Measurements from ENCODE around the gene ALDH6A1.

The ALDH6A1 gene

GRCh38 chr14:74029136-74029535 is 55.1 kb downstream of the ALDH6A1 start:
- FAIRE-seq (no peak), DNase-seq (ENCODE audit: insufficient read length, low spot score) (no peak)
- no peak for TF ChIP-seq SPI1 (IDR thresholded peaks at IDR 0.05; ENCODE audit: low read depth, low read length)
- TF ChIP-seq POLR2AphosphoS5 (IDR thresholded peaks at IDR 0.05; ENCODE audit: low read depth, low read length) = no peak
- TF ChIP-seq PAX5 (IDR thresholded peaks at IDR 0.05; ENCODE audit: insufficient read depth, low read length, severe bottlenecking) = no peak
- TF ChIP-seq POLR2A (IDR thresholded peaks at IDR 0.05; ENCODE audit: low read depth, low read length) = no peak
- TF ChIP-seq TAF1 (IDR thresholded peaks at IDR 0.05; ENCODE audit: low read depth, low read length) = no peak
- TF ChIP-seq POU2F2 (IDR thresholded peaks at IDR 0.05; ENCODE audit: low read depth, low read length) = no peak

- DNase-seq (ENCODE audit: insufficient read length, low spot score) = no peak
- no peak for TF ChIP-seq POU2F2 (IDR thresholded peaks at IDR 0.05; ENCODE audit: low read depth, low read length)
- TF ChIP-seq PAX5 (IDR thresholded peaks at IDR 0.05; ENCODE audit: insufficient read depth, low read length, severe bottlenecking) = no peak
- no peak for TF ChIP-seq TAF1 (IDR thresholded peaks at IDR 0.05; ENCODE audit: low read depth, low read length)
- no peak for FAIRE-seq
These were observed 61.9 kb downstream of the ALDH6A1 start for GRCh38 chr14:74022346-74022745.

GRCh38 chr14:74019408-74020137 is 64.7 kb downstream of the ALDH6A1 start:
- 0 out of 2 replicates have a peak, but pooled peaks have one; percentile 17 for TF ChIP-seq POU2F2 (IDR thresholded peaks at IDR 0.05; ENCODE audit: low read depth, low read length)
- TF ChIP-seq PAX5 (IDR thresholded peaks at IDR 0.05; ENCODE audit: insufficient read depth, low read length, severe bottlenecking) = no peak
- FAIRE-seq (no peak), DNase-seq (ENCODE audit: insufficient read length, low spot score) (no peak)

GRCh38 chr14:74018586-74019407 is 65.5 kb downstream of the ALDH6A1 start, which contains the start of the genes BBOF1 and ENTPD5:
Gene BBOF1, plus strand, starts transcription at chr14:74019349. Its CDS starts 130 bp downstream, at chr14:74019479.
Gene ENTPD5, minus strand, starts transcription at chr14:74019288. Its CDS starts 31,186 bp downstream, at chr14:73988102.
- FAIRE-seq (peak; percentile 99), DNase-seq (ENCODE audit: insufficient read length, low spot score) (peak; percentile 91)
- peak; percentile 41; the same call in 1 of the 2 replicates for TF ChIP-seq TAF1 (IDR thresholded peaks at IDR 0.05; ENCODE audit: low read depth, low read length)
- peak; percentile 44; the same call in 1 of the 2 replicates for TF ChIP-seq POLR2A (IDR thresholded peaks at IDR 0.05; ENCODE audit: low read depth, low read length)
- TF ChIP-seq POLR2AphosphoS5 (IDR thresholded peaks at IDR 0.05; ENCODE audit: low read depth, low read length) = peak; percentile 54; the same call in 1 of the 2 replicates
- no peak for TF ChIP-seq PAX5 (IDR thresholded peaks at IDR 0.05; ENCODE audit: insufficient read depth, low read length, severe bottlenecking)

GRCh38 chr14:74018174-74018585 is 66.1 kb downstream of the ALDH6A1 start:
- no peak for FAIRE-seq
- no peak for DNase-seq (ENCODE audit: insufficient read length, low spot score)

GRCh38 chr14:74015963-74016362 is 68.3 kb downstream of the ALDH6A1 start:
- FAIRE-seq (no peak), DNase-seq (ENCODE audit: insufficient read length, low spot score) (no peak)
- TF ChIP-seq SPI1 (IDR thresholded peaks at IDR 0.05; ENCODE audit: low read depth, low read length) (no peak), POLR2A (IDR thresholded peaks at IDR 0.05; ENCODE audit: low read depth, low read length) (no peak), TAF1 (IDR thresholded peaks at IDR 0.05; ENCODE audit: low read depth, low read length) (no peak), POLR2AphosphoS5 (IDR thresholded peaks at IDR 0.05; ENCODE audit: low read depth, low read length) (no peak), POU2F2 (IDR thresholded peaks at IDR 0.05; ENCODE audit: low read depth, low read length) (no peak), PAX5 (IDR thresholded peaks at IDR 0.05; ENCODE audit: insufficient read depth, low read length, severe bottlenecking) (no peak)

More at GRCh38 chr14:74018174-74018585, 66.1 kb downstream of the ALDH6A1 start:
- no peak for TF ChIP-seq POU2F2 (IDR thresholded peaks at IDR 0.05; ENCODE audit: low read depth, low read length)
- TF ChIP-seq SPI1 (IDR thresholded peaks at IDR 0.05; ENCODE audit: low read depth, low read length) = no peak
- no peak for TF ChIP-seq PAX5 (IDR thresholded peaks at IDR 0.05; ENCODE audit: insufficient read depth, low read length, severe bottlenecking)
- TF ChIP-seq TAF1 (IDR thresholded peaks at IDR 0.05; ENCODE audit: low read depth, low read length) = no peak
- TF ChIP-seq POLR2A (IDR thresholded peaks at IDR 0.05; ENCODE audit: low read depth, low read length) = no peak
- no peak for TF ChIP-seq POLR2AphosphoS5 (IDR thresholded peaks at IDR 0.05; ENCODE audit: low read depth, low read length)

GRCh38 chr14:74015176-74015575 is 69.1 kb downstream of the ALDH6A1 start:
- no peak for TF ChIP-seq POU2F2 (IDR thresholded peaks at IDR 0.05; ENCODE audit: low read depth, low read length)
- no peak for TF ChIP-seq SPI1 (IDR thresholded peaks at IDR 0.05; ENCODE audit: low read depth, low read length)
- no peak for TF ChIP-seq TAF1 (IDR thresholded peaks at IDR 0.05; ENCODE audit: low read depth, low read length)
- TF ChIP-seq POLR2AphosphoS5 (IDR thresholded peaks at IDR 0.05; ENCODE audit: low read depth, low read length) = no peak
- TF ChIP-seq PAX5 (IDR thresholded peaks at IDR 0.05; ENCODE audit: insufficient read depth, low read length, severe bottlenecking) = no peak
- TF ChIP-seq POLR2A (IDR thresholded peaks at IDR 0.05; ENCODE audit: low read depth, low read length) = no peak
- no peak for DNase-seq (ENCODE audit: insufficient read length, low spot score)
- no peak for FAIRE-seq

- DNase-seq (ENCODE audit: insufficient read length, low spot score) = no peak
- no peak for FAIRE-seq
These were observed 70.0 kb downstream of the ALDH6A1 start for GRCh38 chr14:74014299-74014698.

GRCh38 chr14:74008843-74009499 is 75.3 kb downstream of the ALDH6A1 start:
- FAIRE-seq (no peak), DNase-seq (ENCODE audit: insufficient read length, low spot score) (no peak)
- no peak for TF ChIP-seq TAF1 (IDR thresholded peaks at IDR 0.05; ENCODE audit: low read depth, low read length)

More at GRCh38 chr14:74014299-74014698, 70.0 kb downstream of the ALDH6A1 start:
- TF ChIP-seq POU2F2 (IDR thresholded peaks at IDR 0.05; ENCODE audit: low read depth, low read length) (no peak), TAF1 (IDR thresholded peaks at IDR 0.05; ENCODE audit: low read depth, low read length) (no peak), PAX5 (IDR thresholded peaks at IDR 0.05; ENCODE audit: insufficient read depth, low read length, severe bottlenecking) (no peak), SPI1 (IDR thresholded peaks at IDR 0.05; ENCODE audit: low read depth, low read length) (no peak), POLR2A (IDR thresholded peaks at IDR 0.05; ENCODE audit: low read depth, low read length) (no peak), POLR2AphosphoS5 (IDR thresholded peaks at IDR 0.05; ENCODE audit: low read depth, low read length) (no peak)

Data from GM12891 (cell line).